GM18505 (cell line): ENCODE data around the gene SERTAD2.

Experiments used
- ATAC-seq: cut with Tn5 transposase; IDR thresholded peaks from one replicate; pipeline ENCODE4 v1.9.1; 2021; ENCODE audit not compliant: unreplicated experiment
- POLR2A ChIP-seq: IDR thresholded peaks from 4 replicates; pipeline ENCODE4 v1.6.1; 2011; ENCODE audit warnings: borderline replicate concordance; ENCODE audit not compliant: insufficient read depth, insufficient read length; ENCODE audit errors: extremely low read depth

The SERTAD2 gene

DNA sequence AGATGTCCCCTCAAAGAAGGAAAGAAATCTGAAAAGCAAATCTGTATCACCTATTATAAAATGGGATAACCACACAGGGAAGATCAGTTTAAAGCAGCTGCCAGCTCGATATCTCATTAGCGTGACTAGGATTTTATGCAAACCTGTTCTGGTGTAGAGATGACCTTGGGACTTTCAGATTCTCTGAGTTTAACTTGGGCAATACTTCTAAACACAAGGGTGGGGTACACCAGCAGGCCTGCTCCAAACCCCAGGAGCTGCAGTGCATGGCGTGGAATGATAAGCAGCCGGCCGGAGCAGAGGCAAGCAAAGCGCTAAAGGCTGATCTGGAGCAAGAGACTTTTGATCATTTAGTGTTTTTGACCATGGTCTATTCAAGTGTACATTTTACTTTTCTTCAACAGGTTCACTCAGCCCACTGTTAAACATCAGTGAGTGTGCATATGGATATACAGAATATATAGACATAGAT, 4.7 kb downstream of the SERTAD2 start:
- TF ChIP-seq POLR2A: no peak
- no peak for ATAC-seq

DNA sequence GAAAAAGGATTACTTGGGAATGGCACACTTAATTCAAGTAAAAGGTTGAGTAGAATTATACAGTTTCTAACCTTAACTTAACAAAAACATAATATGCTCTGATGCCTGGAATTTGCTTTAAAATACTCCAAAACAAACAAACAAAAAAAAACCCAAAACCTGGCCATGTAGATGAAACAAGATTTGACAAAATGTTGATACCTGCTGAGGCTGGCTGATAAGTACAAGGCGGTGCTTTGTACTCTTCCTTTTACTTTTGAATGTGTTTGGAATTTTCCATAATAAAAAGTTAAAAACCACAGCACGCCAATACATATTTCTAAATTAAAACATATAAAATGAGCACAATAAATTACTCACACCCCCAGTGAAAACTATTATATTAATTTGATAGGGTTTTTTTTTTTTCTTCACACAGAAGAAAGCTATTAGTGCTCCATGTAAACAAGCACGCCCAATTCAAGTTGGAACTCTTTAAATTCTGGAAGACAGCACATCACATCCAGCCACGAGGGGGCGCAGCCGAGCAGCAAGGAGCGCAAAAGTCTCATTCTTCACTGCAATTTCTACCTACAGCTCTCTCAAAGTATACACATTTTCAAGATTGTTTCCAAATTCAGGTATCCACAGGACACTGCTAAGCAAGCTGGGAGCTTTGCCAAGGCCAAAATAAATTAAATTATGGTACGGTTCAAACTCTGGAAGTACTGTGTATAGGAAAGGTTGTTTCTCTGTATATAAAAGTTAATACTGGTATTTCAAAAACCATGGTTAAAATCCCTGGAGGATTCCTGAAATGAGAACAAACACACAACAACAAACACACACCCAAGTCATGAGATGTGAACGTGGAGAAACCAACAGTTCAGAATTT, 7.5 kb downstream of the SERTAD2 start:
- ATAC-seq: no peak
- TF ChIP-seq POLR2A: no peak

DNA sequence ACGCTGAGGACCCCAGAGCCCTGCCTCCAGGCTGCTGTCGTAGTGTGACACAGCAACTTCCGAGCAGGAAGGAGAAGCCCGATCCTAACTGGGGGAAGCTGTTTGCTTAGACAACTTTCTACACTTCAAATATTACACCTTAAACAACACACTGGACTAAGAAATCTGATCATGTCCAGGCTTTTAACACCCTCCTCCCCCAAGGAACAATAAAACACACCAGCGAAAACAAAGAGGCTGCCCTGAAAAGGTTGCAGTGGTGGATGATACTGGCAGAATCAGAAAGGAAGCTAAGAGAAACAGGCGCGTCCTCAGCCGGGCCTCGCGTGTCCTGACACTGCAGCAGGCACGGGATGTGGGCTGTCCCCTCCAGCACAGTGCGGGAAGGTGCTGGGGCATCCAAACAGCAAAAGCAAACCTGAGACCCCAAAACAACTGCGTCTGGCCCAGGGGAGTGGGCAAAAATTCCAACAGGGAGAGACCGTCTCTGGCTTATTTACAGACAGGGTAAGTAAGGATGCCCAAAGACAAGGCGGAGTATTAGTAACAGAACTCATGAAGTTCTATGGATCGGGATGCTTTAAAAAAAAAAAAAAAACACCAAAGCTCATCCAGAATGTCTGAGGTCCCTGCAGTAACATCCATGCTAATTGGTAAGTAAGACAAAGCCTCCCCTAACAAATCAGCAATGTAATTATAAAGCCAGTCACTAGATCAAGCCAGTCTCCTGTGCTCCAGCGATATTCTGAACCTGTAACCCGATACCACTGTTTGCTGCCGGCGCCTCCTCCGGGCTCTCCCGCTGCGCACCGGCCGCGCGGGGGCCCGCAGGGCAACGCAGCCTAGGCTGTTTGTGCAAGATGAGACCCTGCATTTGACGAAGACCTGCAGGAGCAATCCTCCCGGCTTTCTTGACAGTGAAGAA, 9.0 kb downstream of the SERTAD2 start:
- peak; percentile 48 for ATAC-seq
- peak; percentile 65 for TF ChIP-seq POLR2A

DNA sequence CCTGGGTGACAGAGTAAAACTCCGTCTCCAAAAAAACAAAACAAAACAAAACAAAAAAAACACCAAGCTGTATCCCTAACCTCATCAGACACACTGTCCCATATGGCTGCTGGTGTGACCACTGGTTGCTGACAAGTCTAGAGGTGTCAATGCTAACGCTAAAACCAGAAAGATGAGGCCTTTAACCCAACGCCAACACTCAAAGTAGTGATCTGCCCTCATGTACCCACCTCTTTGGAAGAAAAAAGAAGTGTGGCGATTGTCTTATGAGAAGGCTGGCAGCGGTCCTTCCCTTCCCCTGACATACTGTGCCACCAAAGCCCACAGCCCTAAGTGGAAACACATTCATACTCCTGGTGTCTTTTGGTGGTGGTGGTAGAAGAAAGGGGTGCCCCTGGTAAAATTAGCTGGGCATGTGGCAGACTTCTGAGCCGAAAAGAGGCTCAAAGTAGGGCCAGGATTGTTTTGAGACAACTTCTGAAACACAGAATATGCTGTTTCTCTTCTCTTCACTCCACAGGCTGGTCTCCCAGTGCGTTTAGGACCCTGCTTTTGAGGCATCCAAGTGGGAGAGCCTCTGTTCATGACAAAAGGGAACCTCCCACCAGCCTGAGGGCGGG, 9.8 kb downstream of the SERTAD2 start:
- ATAC-seq: peak; percentile 1
- no peak for TF ChIP-seq POLR2A

DNA sequence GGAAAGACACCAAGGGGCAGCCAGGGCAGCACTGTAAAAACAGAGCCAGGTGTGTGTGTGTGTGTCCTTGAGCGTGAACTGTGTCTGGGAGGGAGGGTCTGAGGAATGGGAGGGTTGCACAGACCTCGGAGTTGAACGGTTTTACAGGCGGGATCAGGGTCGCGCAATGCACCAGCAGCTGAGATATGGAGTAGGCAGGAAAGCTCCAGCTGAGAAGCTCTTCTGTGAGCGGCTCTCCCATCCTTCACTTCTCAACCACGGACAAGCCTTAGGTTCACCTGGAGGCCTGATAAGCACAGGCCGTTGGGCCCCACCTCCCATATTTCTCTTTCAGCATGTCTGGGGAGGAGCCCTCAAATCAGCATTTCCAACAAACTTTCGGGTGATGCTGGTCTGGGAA, 12.1 kb downstream of the SERTAD2 start:
- TF ChIP-seq POLR2A: no peak
- ATAC-seq: no peak

DNA sequence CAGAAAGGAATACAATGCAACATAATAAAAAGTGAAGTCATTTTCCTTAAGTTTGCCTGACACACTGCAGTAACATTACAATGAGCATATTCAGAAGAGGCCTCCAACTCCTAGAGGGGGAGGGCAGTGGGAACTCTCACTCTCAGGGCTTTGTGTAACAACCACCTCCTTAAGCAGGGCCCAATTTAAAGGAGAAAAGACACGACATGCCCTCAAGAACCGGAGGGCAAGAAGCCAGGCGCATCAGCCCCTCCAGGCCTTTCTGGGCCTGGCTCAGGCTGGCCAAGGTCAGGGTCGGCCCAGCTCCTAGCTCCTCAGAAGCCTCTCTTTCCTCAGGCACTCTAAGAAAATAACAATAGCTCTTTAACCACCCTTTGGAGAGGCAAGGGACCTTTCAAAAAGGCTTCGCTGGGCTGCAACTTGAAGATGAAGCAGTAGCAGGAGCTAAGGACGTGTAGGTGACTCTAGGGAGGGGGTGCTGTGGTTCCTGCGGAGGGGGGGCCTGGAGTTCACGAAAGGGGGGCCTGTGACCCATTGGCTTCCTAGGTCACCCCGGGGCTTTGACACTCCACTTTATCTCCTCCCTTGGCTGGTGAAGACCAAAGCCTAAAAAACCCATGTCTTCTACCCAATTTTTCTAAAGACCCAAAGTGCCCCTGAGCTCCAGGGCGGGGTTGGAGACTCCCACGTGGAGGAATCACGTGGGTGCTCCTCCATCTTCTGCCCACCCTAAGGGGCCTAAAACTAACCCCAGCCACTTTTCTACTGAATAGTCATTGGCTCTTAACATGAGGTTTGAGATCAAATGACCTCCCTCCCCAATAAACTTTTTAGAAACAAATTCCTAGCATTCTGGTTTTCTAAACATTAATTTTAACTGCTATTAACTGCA, 13.3 kb downstream of the SERTAD2 start:
- no peak for ATAC-seq
- no peak for TF ChIP-seq POLR2A

DNA sequence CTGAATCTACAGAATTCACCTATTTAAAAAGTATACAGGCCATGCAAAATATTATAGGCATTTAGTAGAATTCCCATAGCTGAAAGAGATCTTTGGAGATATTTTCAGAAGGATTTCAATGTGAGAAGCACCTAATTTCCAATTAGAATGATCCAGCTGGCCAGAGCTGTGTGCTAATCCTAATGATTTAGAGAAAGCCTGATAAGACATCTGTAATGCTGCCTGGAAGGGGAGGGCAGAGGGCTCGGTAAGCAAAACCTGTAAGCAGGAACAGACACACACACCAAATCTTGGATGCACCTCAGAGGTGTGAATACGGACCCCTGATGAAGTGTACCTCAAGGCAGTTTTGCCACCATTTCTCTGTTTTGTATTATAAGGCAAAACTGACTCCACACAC, 14.0 kb downstream of the SERTAD2 start:
- no peak for ATAC-seq
- no peak for TF ChIP-seq POLR2A

DNA sequence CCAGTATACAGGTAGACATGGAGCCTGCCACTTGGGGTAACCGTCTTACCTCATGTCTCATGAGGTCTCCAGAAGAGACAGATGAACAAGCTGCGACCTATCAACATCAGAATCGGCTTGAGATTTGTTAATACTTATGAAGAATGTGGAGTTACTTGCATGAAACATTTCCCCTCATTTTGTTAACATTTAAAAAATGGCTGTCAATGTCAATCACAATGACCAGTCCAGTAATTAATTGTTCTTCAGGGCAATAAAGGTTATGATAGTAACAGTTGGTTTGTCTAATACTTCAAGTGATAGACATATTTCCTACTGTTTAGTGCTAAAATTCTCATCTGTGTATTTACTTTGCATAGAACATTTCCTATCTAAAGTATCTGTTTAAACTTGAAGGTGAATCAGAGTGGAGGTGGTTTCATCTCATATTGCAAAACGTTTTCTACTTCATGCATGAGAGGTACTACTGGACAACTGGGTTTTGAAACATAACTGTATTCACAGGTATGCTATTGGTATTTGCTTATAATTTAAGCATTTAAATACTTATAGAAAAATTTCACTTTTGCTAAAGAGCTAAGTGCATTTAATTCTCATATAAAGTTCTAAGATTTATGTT, 15.1 kb downstream of the SERTAD2 start:
- no peak for ATAC-seq
- TF ChIP-seq POLR2A: no peak

DNA sequence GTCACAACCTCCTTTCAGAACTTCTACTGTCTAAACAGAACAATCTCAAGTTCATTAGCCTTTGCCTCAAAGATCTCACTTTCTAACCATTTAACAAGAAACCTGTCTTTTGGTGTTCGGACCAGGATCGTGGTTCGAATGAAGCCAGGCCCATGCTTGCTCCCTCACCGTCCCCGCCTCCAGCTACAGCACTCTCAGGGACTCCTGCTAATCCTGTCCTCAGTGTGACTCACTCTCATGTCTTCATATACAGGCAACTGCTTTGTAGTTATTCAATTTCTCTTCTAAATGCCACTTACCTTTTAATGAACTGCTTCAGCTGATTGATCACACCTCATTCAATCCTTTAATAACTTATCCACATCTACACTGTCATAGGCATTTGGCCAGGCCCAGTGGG, 15.8 kb downstream of the SERTAD2 start:
- ATAC-seq: no peak
- TF ChIP-seq POLR2A: no peak

DNA sequence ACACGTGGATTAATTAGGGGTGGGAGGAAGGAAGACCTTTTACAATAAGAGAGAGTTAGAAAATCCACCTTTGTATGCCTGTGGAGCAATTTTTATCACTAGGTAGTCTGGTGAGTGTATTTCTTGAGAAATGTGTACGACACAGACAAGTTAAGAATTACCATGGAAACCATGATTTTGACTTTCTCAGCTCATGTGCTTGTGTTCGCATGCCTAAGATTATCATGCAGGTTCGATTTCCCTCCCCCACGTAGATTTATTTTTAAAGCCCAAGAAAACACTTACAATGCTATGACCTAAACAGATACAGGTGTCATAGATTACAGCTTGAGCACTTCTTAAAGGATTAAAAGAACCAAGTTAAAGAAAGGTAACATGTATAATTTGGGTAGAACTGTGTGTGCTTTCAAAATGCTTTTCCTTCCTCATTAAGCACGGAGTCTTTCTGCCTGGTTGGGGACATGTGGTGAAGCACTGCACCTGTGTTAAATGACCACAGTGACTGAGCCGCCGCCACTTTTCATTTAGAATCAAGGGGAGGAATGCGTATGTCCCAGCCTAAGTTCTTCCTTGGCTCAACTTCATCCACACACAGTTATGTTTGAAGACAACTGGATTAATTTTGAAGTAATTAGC, 16.6 kb downstream of the SERTAD2 start:
- TF ChIP-seq POLR2A: no peak
- peak; percentile 49 for ATAC-seq
